WERI-Rb-1 (cell line): ENCODE measurements around the gene HMGB3.

Experiments used
- DNase-seq: peaks from one replicate; pipeline ENCODE4 v3.0.0-alpha.2; 2020
- H3K27ac ChIP-seq: fragments of 250-450 bp; sonication (Bioruptor Pico); 2 replicates; pipeline ENCODE4 v1.5.1; 2020; ENCODE audit warnings: mild to moderate bottlenecking, moderate library complexity
- H3K27me3 ChIP-seq: fragments of 250-450 bp; sonication (Bioruptor Pico); 2 replicates; pipeline ENCODE4 v1.5.1; 2021; ENCODE audit warnings: mild to moderate bottlenecking, low read depth, moderate library complexity; ENCODE audit not compliant: insufficient read depth, severe bottlenecking
- H3K36me3 ChIP-seq: fragments of 250-450 bp; sonication (Bioruptor Pico); 2 replicates; pipeline ENCODE4 v1.5.1; 2020; ENCODE audit warnings: mild to moderate bottlenecking, moderate library complexity
- H3K4me3 ChIP-seq: 2 replicates; pipeline ENCODE4 v1.5.1; 2011; ENCODE audit warnings: low read depth, mild to moderate bottlenecking, control low read depth, low read length
- H3K9me3 ChIP-seq: fragments of 250-450 bp; sonication (Bioruptor Pico); 2 replicates; pipeline ENCODE4 v1.5.1; 2021; ENCODE audit warnings: mild to moderate bottlenecking, moderate library complexity; ENCODE audit not compliant: severe bottlenecking
- CTCF ChIP-seq: IDR thresholded peaks from 2 replicates; pipeline ENCODE4 v1.5.1; 2011; ENCODE audit warnings: low read depth, mild to moderate bottlenecking, control low read depth, inconsistent platforms, low read length

The HMGB3 gene

GRCh38 chrX:150967786-150968185 is 15.3 kb upstream of the HMGB3 start:
- Histone ChIP-seq H3K27me3 (peaks cover 19% of the 10 kb centered on the region), H3K27ac (no peak overlapping the region), H3K4me3 (no peak overlapping the region), H3K36me3 (no peaks in the 10 kb centered on the region), H3K9me3 (no peaks in the 10 kb centered on the region)
- DNase-seq = no peak
- no peak for TF ChIP-seq CTCF

DNA sequence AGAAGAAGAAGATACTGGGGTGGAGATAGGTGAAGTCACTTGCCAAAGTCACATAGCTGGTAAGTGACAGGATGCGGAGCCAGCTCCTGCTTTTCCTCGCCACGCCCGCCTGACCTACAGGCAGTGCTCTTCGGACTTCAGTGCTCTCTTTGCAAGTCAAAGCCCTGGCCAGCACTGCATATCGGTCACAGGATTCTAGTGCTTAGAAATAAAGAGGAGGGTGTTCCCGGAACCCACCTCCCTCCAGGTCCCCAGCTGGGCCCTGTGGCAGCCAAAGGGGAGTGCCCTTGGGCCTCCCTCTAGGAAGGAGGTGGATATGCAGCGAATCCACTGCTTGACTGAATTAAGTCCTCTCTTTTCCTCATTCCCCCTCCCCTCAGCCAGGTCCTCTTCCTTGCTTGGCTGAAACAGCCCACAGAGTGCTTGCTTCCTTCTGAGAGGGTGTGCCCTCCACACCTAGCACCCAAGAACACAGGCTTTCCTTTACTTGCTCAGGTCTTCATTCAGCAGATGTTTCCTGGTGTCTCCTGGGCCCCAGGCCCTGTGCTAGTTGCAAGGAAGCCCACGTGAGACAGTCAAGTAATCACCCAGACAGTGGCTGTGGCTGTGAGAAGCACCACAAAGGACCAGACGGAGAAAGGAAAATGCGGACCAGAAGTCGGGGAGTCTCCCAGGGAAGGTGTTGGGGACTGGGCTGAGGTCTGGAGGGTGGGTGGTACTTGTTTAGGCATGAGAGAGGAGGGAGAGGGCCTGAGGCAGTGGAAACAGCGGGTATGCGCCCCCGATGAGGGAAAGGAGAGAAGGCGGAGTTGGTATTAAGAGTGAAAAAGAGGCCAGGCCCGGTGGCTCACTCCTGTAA is 14.0 kb upstream of the HMGB3 start:
- DNase-seq = no peak
- H3K36me3 ChIP-seq = no peaks in the 10 kb centered on the region
- no peak for TF ChIP-seq CTCF

DNA sequence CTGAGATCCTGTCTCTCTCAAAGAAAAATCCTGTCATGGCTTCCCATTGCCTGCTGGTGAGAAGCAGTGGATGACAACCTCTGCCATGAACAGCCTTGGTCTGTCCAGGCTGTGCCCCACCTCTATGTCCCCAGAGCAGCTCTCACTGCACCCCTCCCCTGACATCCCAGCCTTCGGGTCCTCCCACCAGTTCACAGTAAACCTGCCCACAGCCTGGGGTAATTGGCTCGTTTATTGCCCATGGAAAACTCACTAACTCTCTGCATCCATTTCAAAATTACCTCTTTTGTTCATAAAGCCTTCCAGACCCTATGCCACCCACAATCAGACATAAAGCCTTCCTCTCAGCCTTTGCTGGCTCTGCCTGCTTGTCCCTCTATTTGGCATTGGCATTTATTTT is 10.7 kb upstream of the HMGB3 start:
- no peak for DNase-seq
- TF ChIP-seq CTCF = no peak
- no peaks in the 10 kb centered on the region for H3K36me3 ChIP-seq
- no peak overlapping the region for H3K4me3 ChIP-seq
- H3K9me3 ChIP-seq = no peaks in the 10 kb centered on the region
- peaks cover 17% of the 10 kb centered on the region for H3K27me3 ChIP-seq
- no peak overlapping the region for H3K27ac ChIP-seq

More for the DNA sequence above, 14.0 kb upstream of the HMGB3 start:
- H3K9me3 ChIP-seq = no peaks in the 10 kb centered on the region
- peaks cover 18% of the 10 kb centered on the region for H3K27me3 ChIP-seq
- no peak overlapping the region for H3K27ac ChIP-seq
- H3K4me3 ChIP-seq = no peak overlapping the region

DNA sequence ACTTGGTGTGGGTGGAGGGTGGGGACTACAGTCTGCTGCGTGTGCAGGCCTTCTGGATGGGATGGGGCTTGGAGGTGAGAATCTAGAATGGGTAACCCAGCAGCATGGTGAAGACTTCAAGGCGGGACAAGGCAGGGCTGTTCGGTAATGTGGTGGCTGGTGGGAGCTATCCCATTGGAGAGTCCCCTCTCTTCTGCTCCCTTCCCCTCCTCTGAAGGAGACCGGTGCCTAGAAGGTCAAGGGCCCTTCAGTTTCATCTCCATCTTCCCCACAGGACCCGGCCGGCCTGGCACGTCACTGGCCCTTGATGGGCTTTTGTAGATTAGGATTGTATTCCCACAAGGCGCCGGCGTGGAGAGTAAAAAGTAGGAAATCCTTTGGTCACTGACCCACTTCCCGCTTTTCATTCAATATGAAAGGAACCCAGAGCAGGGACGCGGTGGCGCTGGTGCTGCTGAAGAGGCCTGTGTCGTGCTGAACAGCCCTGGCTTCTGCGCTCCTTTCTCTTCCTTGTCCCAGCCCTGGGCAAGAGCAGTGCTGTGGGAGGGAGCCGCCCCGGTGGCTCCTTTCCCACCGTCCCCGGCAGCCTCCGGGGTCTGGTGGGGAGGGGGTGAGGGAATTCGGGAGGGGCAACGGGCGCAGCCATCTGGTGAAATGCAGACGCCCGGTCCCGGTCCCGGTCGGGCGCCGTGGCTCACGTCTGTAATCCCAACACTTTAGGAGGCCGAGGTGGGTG is 7.3 kb upstream of the HMGB3 start:
- H3K27ac ChIP-seq = no peak overlapping the region
- no peak for DNase-seq
- no peak for TF ChIP-seq CTCF
- no peak overlapping the region for H3K4me3 ChIP-seq
- peaks cover 3% of the 10 kb centered on the region for H3K27me3 ChIP-seq
- H3K9me3 ChIP-seq = no peaks in the 10 kb centered on the region
- H3K36me3 ChIP-seq = no peaks in the 10 kb centered on the region

DNA sequence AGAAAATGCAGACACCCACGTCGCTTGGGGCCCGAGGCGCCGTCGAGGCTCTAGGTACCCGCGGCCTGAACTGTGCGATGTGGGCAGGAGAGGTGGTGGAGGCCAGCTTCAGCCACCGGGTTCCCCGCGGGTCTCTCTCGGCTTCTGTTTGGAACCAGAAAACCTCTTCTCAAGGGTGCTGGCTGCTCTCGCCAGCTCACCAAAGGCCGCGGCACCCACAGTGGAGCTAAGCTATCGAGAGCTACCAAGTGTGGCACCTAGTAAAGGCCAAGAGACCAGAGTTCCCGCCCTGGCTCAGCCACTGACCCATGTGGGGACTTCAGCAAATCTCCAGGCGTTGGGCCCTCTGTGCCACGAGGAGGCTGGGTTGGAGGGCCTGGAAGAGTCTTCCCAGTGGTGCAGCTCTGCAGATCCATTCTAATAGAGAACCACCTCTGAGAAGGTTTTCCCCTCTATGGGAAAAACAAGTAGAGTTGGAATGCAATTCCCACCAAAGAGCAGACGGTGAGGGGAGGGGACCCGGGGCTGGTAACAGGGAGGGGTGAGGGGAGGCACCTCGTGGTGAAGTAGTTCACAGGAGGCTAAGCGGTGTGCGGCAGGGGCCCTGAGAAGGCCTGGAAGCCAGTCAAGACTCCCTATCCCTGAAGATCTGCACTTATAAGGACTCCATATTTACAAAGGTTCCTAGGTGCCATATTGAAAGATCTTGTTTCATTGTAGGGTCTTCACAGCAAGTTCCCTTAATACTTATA is 5.5 kb upstream of the HMGB3 start:
- H3K27ac ChIP-seq = no peak overlapping the region
- peaks cover 3% of the 10 kb centered on the region for H3K27me3 ChIP-seq
- TF ChIP-seq CTCF = no peak
- peaks cover 1% of the 10 kb centered on the region for H3K9me3 ChIP-seq
- DNase-seq = no peak
- no peaks in the 10 kb centered on the region for H3K36me3 ChIP-seq
- H3K4me3 ChIP-seq = no peak overlapping the region
